Epithelial cell of esophagus (primary cell): ENCODE measurements around the gene DYNC2H1.

Experiments used
- DNase-seq: peaks from one replicate; pipeline ENCODE4 v3.0.0; 2010; ENCODE audit warnings: low read depth
- H3K4me3 ChIP-seq: 2 replicates; pipeline ENCODE4 v1.5.1; 2011; ENCODE audit warnings: mild to moderate bottlenecking, low read length, control low read depth
- CTCF ChIP-seq: IDR thresholded peaks from 2 replicates; pipeline ENCODE4 v1.5.1; 2011; ENCODE audit warnings: low read depth, mild to moderate bottlenecking, low read length, control low read depth, inconsistent platforms; ENCODE audit not compliant: insufficient read depth; ENCODE audit errors: missing control alignments

DYNC2H1 gene

GRCh38 chr11:103397369-103397768 is 288.1 kb downstream of the DYNC2H1 start:
- no peak overlapping the region for H3K4me3 ChIP-seq
- no peak for TF ChIP-seq CTCF
- no peak for DNase-seq

GRCh38 chr11:103398829-103399228 is 289.6 kb downstream of the DYNC2H1 start:
- TF ChIP-seq CTCF, result no peak
- DNase-seq, result no peak
- H3K4me3 ChIP-seq, result no peak overlapping the region

GRCh38 chr11:103406357-103406756 is 297.1 kb downstream of the DYNC2H1 start:
- TF ChIP-seq CTCF, result no peak
- no peak overlapping the region for H3K4me3 ChIP-seq
- DNase-seq, result no peak

- DNase-seq, result no peak
- no peak for TF ChIP-seq CTCF
- H3K4me3 ChIP-seq, result no peak overlapping the region
Measured at GRCh38 chr11:103407641-103408040, 298.4 kb downstream of the DYNC2H1 start.

- TF ChIP-seq CTCF, result no peak
- no peak for DNase-seq
- no peak overlapping the region for H3K4me3 ChIP-seq
Measured at GRCh38 chr11:103413266-103413888, 304.2 kb downstream of the DYNC2H1 start.

- no peak for DNase-seq
- H3K4me3 ChIP-seq, result no peak overlapping the region
- no peak for TF ChIP-seq CTCF
Measured at GRCh38 chr11:103418014-103418413, 308.8 kb downstream of the DYNC2H1 start.

GRCh38 chr11:103420593-103420992 is 311.4 kb downstream of the DYNC2H1 start:
- no peak overlapping the region for H3K4me3 ChIP-seq
- TF ChIP-seq CTCF, result no peak
- DNase-seq, result peak; percentile 41
